Stromal cell of bone marrow (primary cell): ENCODE results near the gene IMMP1L.

ENCODE experiments used
- DNase-seq: peaks from one replicate; pipeline ENCODE4 v3.0.0-alpha.2; 2012; ENCODE audit warnings: low read depth

The IMMP1L gene

GRCh38 chr11:31474083-31474482 lies 35.3 kb downstream of the IMMP1L start:
- DNase-seq: no peak

- no peak for DNase-seq
Observed at GRCh38 chr11:31464436-31464835, 45.0 kb downstream of the IMMP1L start.

- no peak for DNase-seq
Observed at GRCh38 chr11:31455177-31455576, 54.2 kb downstream of the IMMP1L start.

GRCh38 chr11:31450841-31451240 lies 58.6 kb downstream of the IMMP1L start:
- DNase-seq: no peak

GRCh38 chr11:31449040-31449439 lies 60.4 kb downstream of the IMMP1L start:
- no peak for DNase-seq

GRCh38 chr11:31445621-31446020 lies 63.8 kb downstream of the IMMP1L start:
- no peak for DNase-seq

- no peak for DNase-seq
Observed at GRCh38 chr11:31443802-31444201, 65.6 kb downstream of the IMMP1L start.

- DNase-seq: no peak
Observed at GRCh38 chr11:31442086-31442485, 67.3 kb downstream of the IMMP1L start.

GRCh38 chr11:31441296-31441695 lies 68.1 kb downstream of the IMMP1L start:
- no peak for DNase-seq

- peak; percentile 16 for DNase-seq
Observed at GRCh38 chr11:31437742-31438435, 71.5 kb downstream of the IMMP1L start.

GRCh38 chr11:31433851-31434250 lies 75.6 kb downstream of the IMMP1L start:
- DNase-seq: no peak

GRCh38 chr11:31424652-31425051 lies 84.8 kb downstream of the IMMP1L start:
- DNase-seq: no peak

- DNase-seq: no peak
Observed at GRCh38 chr11:31422703-31423102, 86.7 kb downstream of the IMMP1L start.

GRCh38 chr11:31421820-31422219 lies 87.6 kb downstream of the IMMP1L start:
- no peak for DNase-seq

- DNase-seq: no peak
Observed at GRCh38 chr11:31419669-31420068, 89.8 kb downstream of the IMMP1L start.

- no peak for DNase-seq
Observed at GRCh38 chr11:31419138-31419537, 90.3 kb downstream of the IMMP1L start.

- no peak for DNase-seq
Observed at GRCh38 chr11:31417816-31418215, 91.6 kb downstream of the IMMP1L start.

- DNase-seq: no peak
Observed at GRCh38 chr11:31417357-31417756, 92.1 kb downstream of the IMMP1L start.

- DNase-seq: no peak
Observed at GRCh38 chr11:31415435-31415834, 94.0 kb downstream of the IMMP1L start.

GRCh38 chr11:31414338-31414737 lies 95.1 kb downstream of the IMMP1L start:
- DNase-seq: no peak

GRCh38 chr11:31412946-31413345 lies 96.5 kb downstream of the IMMP1L start:
- no peak for DNase-seq

- DNase-seq: no peak
Observed at GRCh38 chr11:31408201-31408600, 101.2 kb downstream of the IMMP1L start.

GRCh38 chr11:31404614-31405013 lies 104.8 kb downstream of the IMMP1L start:
- DNase-seq: no peak

GRCh38 chr11:31397239-31397834 lies 112.1 kb downstream of the IMMP1L start:
- DNase-seq: no peak
